DND-41 (cell line): ENCODE measurements around the gene MIDN.

Experiments used
- ATAC-seq: fragments of 200-7000 bp; cut with Tn5 transposase; 3 replicates; pipeline ENCODE4 v1.9.1; 2021; ENCODE audit warnings: low read depth; ENCODE audit not compliant: insufficient read depth
- DNase-seq: peaks from one replicate; pipeline ENCODE4 v3.0.0-alpha.2; 2020
- H2AFZ ChIP-seq: 2 replicates; pipeline ENCODE4 v1.6.0; 2012; ENCODE audit warnings: low read depth, low read length
- H3K27ac ChIP-seq: 2 replicates; pipeline ENCODE4 v1.5.1; 2012; ENCODE audit warnings: low read length, inconsistent platforms
- H3K27me3 ChIP-seq: fragments of 200-600 bp; sonication (generic); 2 replicates; pipeline ENCODE4 v1.6.0; 2012; ENCODE audit warnings: low read length, mild to moderate bottlenecking, inconsistent platforms; ENCODE audit not compliant: insufficient read depth, poor library complexity
- H3K36me3 ChIP-seq: 2 replicates; pipeline ENCODE4 v1.5.1; 2012; ENCODE audit warnings: low read length, inconsistent platforms; ENCODE audit not compliant: insufficient read depth
- H3K4me1 ChIP-seq: 2 replicates; pipeline ENCODE4 v1.5.1; 2012; ENCODE audit warnings: mild to moderate bottlenecking, low read length; ENCODE audit not compliant: insufficient read depth
- H3K4me2 ChIP-seq: 2 replicates; pipeline ENCODE4 v1.6.0; 2012; ENCODE audit warnings: mild to moderate bottlenecking, moderate library complexity, low read length, inconsistent platforms; ENCODE audit not compliant: insufficient read depth
- H3K4me3 ChIP-seq, 2 experiments: fragments of 200-600 bp in 1 of 2; shearing (Covaris generic) in 1 of 2; 2 replicates each; pipeline ENCODE4 v1.5.1; 2012 to 2016; ENCODE audit warnings: inconsistent platforms in 2 of 2, low read length in 2 of 2, mild to moderate bottlenecking in 2 of 2, low read depth in 1 of 2, moderate library complexity in 1 of 2
- H3K79me2 ChIP-seq: 2 replicates; pipeline ENCODE4 v1.6.0; 2012; ENCODE audit warnings: low read length, inconsistent platforms; ENCODE audit not compliant: insufficient read depth
- H3K9ac ChIP-seq: 2 replicates; pipeline ENCODE4 v1.6.0; 2012; ENCODE audit warnings: low read depth, mild to moderate bottlenecking, inconsistent platforms, low read length, moderate library complexity
- H3K9me3 ChIP-seq: 2 replicates; pipeline ENCODE4 v1.5.1; 2012; ENCODE audit warnings: low read length, moderate library complexity, mild to moderate bottlenecking, inconsistent platforms; ENCODE audit not compliant: insufficient read depth, severe bottlenecking
- H4K20me1 ChIP-seq: 2 replicates; pipeline ENCODE4 v1.6.0; 2012; ENCODE audit warnings: low read length; ENCODE audit not compliant: insufficient read depth
- EZH2 ChIP-seq: IDR thresholded peaks from 3 replicates; pipeline ENCODE4 v1.6.1; 2012; ENCODE audit warnings: borderline replicate concordance, low read depth, mild to moderate bottlenecking, moderate library complexity, low read length, inconsistent platforms; ENCODE audit not compliant: severe bottlenecking
- TF ChIP-seq, protein P1 (sequence below): IDR thresholded peaks from 2 replicates; pipeline ENCODE4 v1.5.1; 2012; ENCODE audit warnings: borderline replicate concordance, low read length, moderate library complexity, mild to moderate bottlenecking; ENCODE audit not compliant: poor library complexity, severe bottlenecking; ENCODE audit errors: extremely low read depth

Gene MIDN

GRCh38 chr19:1251330-1252220 lies 3.2 kb downstream of the MIDN start:
- Histone ChIP-seq H2AFZ (no peak overlapping the region), H3K9me3 (no peaks in the 10 kb centered on the region), H4K20me1 (peaks cover 50% of the 10 kb centered on the region), H3K4me3 (peak overlapping the region; percentile 87 to 93), H3K4me1 (peaks cover 49% of the 10 kb centered on the region), H3K36me3 (peaks cover 38% of the 10 kb centered on the region), H3K4me2 (peak overlapping the region; percentile 77), H3K27me3 (no peaks in the 10 kb centered on the region), H3K9ac (peak overlapping the region; percentile 96), H3K79me2 (peaks cover 54% of the 10 kb centered on the region), H3K27ac (peak overlapping the region; percentile 87)
- DNase-seq, result peak; percentile 83
- TF ChIP-seq EZH2, result no peak
- TF ChIP-seq, protein P1, sequence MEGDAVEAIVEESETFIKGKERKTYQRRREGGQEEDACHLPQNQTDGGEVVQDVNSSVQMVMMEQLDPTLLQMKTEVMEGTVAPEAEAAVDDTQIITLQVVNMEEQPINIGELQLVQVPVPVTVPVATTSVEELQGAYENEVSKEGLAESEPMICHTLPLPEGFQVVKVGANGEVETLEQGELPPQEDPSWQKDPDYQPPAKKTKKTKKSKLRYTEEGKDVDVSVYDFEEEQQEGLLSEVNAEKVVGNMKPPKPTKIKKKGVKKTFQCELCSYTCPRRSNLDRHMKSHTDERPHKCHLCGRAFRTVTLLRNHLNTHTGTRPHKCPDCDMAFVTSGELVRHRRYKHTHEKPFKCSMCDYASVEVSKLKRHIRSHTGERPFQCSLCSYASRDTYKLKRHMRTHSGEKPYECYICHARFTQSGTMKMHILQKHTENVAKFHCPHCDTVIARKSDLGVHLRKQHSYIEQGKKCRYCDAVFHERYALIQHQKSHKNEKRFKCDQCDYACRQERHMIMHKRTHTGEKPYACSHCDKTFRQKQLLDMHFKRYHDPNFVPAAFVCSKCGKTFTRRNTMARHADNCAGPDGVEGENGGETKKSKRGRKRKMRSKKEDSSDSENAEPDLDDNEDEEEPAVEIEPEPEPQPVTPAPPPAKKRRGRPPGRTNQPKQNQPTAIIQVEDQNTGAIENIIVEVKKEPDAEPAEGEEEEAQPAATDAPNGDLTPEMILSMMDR, result no peak
- peak; percentile 25 for ATAC-seq

DNA sequence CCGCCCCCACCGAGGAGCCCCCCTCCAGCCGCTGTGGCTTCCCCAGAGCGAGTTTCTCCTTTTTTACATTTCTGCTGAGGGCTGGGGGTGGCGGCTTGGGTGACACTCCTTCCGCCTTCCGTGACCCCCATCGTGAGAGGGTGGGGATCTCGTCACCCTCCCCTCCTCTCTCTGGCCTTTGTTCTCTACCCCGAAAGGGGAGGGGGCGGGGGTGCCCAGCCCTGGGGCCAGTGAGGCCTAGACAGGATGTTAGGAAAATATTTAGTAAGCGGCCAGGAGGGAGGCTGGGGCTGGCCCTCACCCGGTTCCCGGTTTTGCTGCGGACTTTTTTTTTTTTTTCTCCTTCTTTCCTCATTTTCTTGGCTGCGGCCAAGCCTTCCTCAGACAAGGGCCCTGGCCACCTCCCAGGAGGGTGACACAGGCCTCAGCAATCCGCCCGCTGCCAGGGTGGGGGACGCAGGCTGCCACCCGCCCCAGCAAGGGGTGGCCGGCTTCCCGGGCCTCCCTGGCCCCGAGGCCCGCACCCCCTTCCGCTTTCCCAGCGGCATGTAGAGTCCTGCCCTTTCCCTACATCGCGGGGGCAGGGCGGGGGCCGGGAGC lies 3.9 kb downstream of the MIDN start:
- Histone ChIP-seq H3K27me3 (no peaks in the 10 kb centered on the region), H3K4me3 (peak overlapping the region in 1 of 2 experiments; percentile 44; a peak in 2 of 4 replicates), H3K9me3 (no peaks in the 10 kb centered on the region), H3K4me2 (peak overlapping the region; percentile 77), H3K27ac (peak overlapping the region; percentile 29), H3K9ac (peak overlapping the region; percentile 41), H4K20me1 (peaks cover 55% of the 10 kb centered on the region), H3K36me3 (peaks cover 46% of the 10 kb centered on the region), H3K79me2 (peaks cover 55% of the 10 kb centered on the region), H2AFZ (no peak overlapping the region), H3K4me1 (peaks cover 57% of the 10 kb centered on the region)
- DNase-seq, result peak; percentile 70
- TF ChIP-seq, protein P1, result no peak
- TF ChIP-seq EZH2, result no peak
- no peak for ATAC-seq

DNA sequence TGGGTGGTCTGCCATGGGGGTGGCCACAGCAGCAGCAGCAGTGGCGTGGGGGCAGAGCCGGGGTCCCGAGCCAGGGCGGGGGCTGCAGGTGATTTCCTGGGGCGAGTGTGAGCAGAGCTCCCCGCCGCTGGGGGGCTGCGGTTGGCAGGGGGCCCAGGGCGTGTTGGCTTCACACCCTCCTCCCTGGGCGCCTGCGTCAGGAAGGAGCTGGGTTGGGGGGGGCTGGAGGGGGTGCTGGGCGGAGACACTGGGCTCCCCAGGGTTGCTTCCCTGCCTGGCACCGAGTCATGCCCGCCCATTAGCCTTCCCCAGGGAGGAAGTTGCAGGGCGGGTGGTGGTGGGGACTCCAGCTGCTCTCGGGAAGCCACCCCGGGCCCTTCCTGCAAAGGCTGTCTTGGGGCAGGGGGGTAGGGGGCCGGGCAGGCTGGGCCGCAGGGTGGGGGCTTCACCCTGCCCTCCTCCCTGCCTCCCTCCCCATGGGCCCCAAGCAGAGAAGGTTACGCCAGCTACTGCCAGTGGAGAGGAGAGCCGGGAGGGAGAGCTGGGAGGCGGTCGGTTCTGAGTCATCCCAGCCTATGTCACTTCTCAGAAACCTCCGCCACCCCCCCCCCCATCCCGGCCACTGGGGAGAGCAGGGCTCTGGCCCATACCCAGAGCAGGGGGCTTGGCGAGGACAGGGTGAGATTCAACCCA lies 4.6 kb downstream of the MIDN start:
- peak; percentile 71 for ATAC-seq
- Histone ChIP-seq H2AFZ (no peak overlapping the region), H3K4me1 (peaks cover 63% of the 10 kb centered on the region), H3K4me3 (peak overlapping the region in 1 of 2 experiments; percentile 44; a peak in 2 of 4 replicates), H3K27me3 (no peaks in the 10 kb centered on the region), H3K36me3 (peaks cover 52% of the 10 kb centered on the region), H3K9ac (peak overlapping the region; percentile 41), H3K79me2 (peaks cover 55% of the 10 kb centered on the region), H4K20me1 (peaks cover 55% of the 10 kb centered on the region), H3K4me2 (peak overlapping the region; percentile 77), H3K27ac (peak overlapping the region; percentile 70), H3K9me3 (no peaks in the 10 kb centered on the region)
- DNase-seq, result peak; percentile 96
- TF ChIP-seq EZH2, result no peak
- TF ChIP-seq, protein P1, result peak; percentile 17
